Tibial nerve (tissue), 3 donors: ENCODE measurements around the gene TAF1.

Experiments used
- CTCF ChIP-seq, 5 experiments: fragments of 200-600 bp in 3 of 5; fragments of 450-650 bp in 2 of 5; sonication (generic) in 3 of 5; IDR thresholded peaks; one replicate each; pipeline ENCODE4 v1.5.1; 2016 to 2019; ENCODE audit warnings: antibody characterized with exemption in 5 of 5, mild to moderate bottlenecking in 3 of 5, moderate library complexity in 2 of 5
- POLR2A ChIP-seq, 2 donors: fragments of 450-650 bp; IDR thresholded peaks; one replicate each; pipeline ENCODE4 v1.6.1; 2017; ENCODE audit warnings: antibody characterized with exemption in 2 of 2, mild to moderate bottlenecking in 2 of 2, moderate library complexity in 2 of 2

- no peak for TF ChIP-seq CTCF (IDR thresholded peaks at IDR 0.05)
- TF ChIP-seq POLR2A (IDR thresholded peaks at IDR 0.05) = no peak
These were observed 116.2 kb downstream of the TAF1 start for GRCh38 chrX:71482228-71482958.
